PFSK-1 (cell line): ENCODE data around the gene BAIAP3.

Source experiments
- FOXP2 ChIP-seq: optimal IDR thresholded peaks from 2 replicates; pipeline ENCODE3; 2011; ENCODE audit warnings: borderline replicate concordance, control low read depth, inconsistent platforms; ENCODE audit not compliant: insufficient read depth; ENCODE audit errors: extremely low read length, extremely low read depth
- POLR2AphosphoS5 ChIP-seq: IDR thresholded peaks from 2 replicates; pipeline ENCODE4 v1.6.1; 2012; ENCODE audit warnings: low read depth, mild to moderate bottlenecking, control low read depth, low read length, moderate library complexity
- SIN3A ChIP-seq: IDR thresholded peaks from 2 replicates; pipeline ENCODE4 v1.6.1; 2012; ENCODE audit warnings: mild to moderate bottlenecking, low read length, moderate library complexity, borderline replicate concordance; ENCODE audit not compliant: insufficient read depth
- TAF1 ChIP-seq: IDR thresholded peaks from 2 replicates; pipeline ENCODE4 v1.6.1; 2012; ENCODE audit warnings: low read length, control low read depth, borderline replicate concordance; ENCODE audit not compliant: insufficient read depth
- TF ChIP-seq, protein P1 (sequence below), 2 experiments: IDR thresholded peaks; 2 replicates each; pipeline versions ENCODE4 v1.6.1 to v1.8.0; 2011 to 2012; ENCODE audit warnings: low read depth in 2 of 2, low read length in 2 of 2, control low read depth in 1 of 2, inconsistent platforms in 1 of 2, mild to moderate bottlenecking in 1 of 2, moderate library complexity in 1 of 2; ENCODE audit not compliant: insufficient read depth in 1 of 2

Gene BAIAP3

DNA sequence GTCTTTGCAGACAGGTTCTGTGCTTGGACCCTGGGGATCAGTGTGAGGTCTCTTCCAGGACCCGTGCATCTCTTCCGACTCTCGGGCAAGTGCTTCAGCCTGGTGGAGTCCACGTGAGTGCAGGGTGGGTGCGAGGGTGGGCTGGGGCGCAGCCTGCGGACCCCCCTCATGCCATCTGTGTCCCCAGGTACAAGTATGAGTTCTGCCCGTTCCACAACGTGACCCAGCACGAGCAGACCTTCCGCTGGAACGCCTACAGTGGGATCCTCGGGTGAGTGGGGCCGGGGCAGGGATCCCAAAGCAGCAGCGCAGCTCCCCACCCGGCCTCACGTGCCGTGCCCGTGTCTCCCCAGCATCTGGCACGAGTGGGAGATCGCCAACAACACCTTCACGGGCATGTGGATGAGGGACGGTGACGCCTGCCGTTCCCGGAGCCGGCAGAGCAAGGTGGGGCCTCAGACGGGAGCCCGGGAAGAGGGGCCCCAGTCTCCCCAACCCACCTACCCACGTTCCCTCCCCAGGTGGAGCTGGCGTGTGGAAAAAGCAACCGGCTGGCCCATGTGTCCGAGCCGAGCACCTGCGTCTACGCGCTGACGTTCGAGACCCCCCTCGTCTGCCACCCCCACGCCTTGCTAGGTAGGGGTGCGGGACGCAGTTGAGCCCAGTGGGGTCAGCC is 28.4 kb downstream of the BAIAP3 start:
- TF ChIP-seq POLR2AphosphoS5 = no peak
- no peak for TF ChIP-seq FOXP2
- TF ChIP-seq SIN3A = no peak
- TF ChIP-seq TAF1 = no peak
- TF ChIP-seq, protein P1, sequence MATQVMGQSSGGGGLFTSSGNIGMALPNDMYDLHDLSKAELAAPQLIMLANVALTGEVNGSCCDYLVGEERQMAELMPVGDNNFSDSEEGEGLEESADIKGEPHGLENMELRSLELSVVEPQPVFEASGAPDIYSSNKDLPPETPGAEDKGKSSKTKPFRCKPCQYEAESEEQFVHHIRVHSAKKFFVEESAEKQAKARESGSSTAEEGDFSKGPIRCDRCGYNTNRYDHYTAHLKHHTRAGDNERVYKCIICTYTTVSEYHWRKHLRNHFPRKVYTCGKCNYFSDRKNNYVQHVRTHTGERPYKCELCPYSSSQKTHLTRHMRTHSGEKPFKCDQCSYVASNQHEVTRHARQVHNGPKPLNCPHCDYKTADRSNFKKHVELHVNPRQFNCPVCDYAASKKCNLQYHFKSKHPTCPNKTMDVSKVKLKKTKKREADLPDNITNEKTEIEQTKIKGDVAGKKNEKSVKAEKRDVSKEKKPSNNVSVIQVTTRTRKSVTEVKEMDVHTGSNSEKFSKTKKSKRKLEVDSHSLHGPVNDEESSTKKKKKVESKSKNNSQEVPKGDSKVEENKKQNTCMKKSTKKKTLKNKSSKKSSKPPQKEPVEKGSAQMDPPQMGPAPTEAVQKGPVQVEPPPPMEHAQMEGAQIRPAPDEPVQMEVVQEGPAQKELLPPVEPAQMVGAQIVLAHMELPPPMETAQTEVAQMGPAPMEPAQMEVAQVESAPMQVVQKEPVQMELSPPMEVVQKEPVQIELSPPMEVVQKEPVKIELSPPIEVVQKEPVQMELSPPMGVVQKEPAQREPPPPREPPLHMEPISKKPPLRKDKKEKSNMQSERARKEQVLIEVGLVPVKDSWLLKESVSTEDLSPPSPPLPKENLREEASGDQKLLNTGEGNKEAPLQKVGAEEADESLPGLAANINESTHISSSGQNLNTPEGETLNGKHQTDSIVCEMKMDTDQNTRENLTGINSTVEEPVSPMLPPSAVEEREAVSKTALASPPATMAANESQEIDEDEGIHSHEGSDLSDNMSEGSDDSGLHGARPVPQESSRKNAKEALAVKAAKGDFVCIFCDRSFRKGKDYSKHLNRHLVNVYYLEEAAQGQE (IDR thresholded peaks at IDR 0.05; ENCODE audit: insufficient read depth in 1 of 2, low read depth in 2 of 2, low read length in 2 of 2) = no peak

DNA sequence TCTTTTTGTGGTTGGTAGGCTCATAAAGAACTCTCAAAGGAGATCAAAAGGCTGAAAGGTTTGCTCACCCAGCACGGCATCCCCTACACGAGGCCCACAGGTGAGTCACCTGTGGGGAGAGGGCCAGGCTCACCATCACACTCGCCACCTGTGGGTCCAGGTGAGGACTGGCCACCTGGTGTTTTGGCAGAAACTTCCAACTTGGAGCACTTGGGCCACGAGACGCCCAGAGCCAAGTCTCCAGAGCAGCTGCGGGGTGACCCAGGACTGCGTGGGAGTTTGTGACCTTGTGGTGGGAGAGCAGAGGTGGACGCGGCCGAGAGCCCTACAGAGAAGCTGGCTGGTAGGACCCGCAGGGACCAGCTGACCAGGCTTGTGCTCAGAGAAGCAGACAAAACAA is 29.4 kb downstream of the BAIAP3 start:
- TF ChIP-seq FOXP2 (no peak), POLR2AphosphoS5 (no peak), SIN3A (no peak), TAF1 (no peak)
- TF ChIP-seq, protein P1 (IDR thresholded peaks at IDR 0.05; ENCODE audit: insufficient read depth in 1 of 2, low read depth in 2 of 2, low read length in 2 of 2) = no peak

DNA sequence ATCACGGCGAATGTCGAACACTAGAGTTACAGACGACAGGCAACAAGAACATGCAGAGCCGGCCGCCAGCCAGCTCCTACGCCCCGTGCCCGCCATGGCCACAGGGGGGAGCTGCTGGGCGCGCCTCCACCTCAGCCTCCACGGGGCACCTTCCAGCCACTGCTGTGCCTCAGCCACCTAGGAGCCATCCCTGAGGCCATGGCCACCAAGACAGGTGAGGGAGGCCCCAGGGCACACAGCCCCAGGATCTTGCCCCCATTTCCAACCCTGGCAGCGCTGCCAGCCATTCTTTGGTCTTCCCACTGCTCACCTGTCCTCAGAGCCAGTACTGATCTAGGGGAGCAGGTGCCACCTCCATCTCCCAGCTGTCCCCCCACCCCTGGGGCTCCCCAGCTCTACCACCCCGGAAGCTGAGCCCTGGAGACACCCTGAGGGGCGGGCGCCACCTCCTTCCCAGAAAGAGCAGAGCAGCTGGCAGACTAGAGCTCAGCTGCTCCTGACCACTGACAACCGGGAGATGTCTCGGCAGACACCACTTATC is 30.1 kb downstream of the BAIAP3 start:
- TF ChIP-seq, protein P1 (IDR thresholded peaks at IDR 0.05; ENCODE audit: insufficient read depth in 1 of 2, low read depth in 2 of 2, low read length in 2 of 2) = no peak
- TF ChIP-seq POLR2AphosphoS5 (no peak), FOXP2 (peak; percentile 17), SIN3A (no peak), TAF1 (no peak)

DNA sequence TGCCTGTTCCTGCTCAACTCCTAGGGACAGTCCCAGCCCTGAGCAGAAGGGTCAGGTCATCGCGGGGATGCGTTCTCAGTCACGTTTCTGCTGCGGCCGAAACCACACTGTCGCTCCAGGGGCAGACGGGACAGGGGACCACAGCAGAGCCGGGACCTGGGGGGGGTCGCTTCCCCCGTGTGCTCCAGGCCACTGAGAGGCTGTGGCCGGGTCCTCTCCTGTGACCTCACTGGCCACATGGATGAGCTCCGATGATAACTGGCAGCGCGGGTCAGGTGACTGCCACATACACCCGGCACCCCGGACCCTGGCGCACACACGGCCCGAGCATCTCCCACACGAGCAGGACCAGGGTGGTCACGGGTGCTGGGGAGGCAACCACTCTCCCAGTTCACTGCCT is 31.1 kb downstream of the BAIAP3 start:
- no peak for TF ChIP-seq SIN3A
- TF ChIP-seq POLR2AphosphoS5 = no peak
- TF ChIP-seq TAF1 = no peak
- no peak for TF ChIP-seq FOXP2
- TF ChIP-seq, protein P1 (IDR thresholded peaks at IDR 0.05; ENCODE audit: insufficient read depth in 1 of 2, low read depth in 2 of 2, low read length in 2 of 2) = no peak
